Activated T-helper 1 cell treated with Interleukin-2 at 50 U/mL for 16 hours (primary cell): ENCODE data around the gene ZBTB1.
"Not testable (repeated sequence)": the region's sequence is repeated elsewhere in the genome, so short reads cannot be mapped to it uniquely, and the experiment has no call there.

Source experiments
- DNase-seq: peaks from one replicate; pipeline ENCODE4 v3.0.0-alpha.2; 2020; ENCODE audit warnings: low read depth

ZBTB1 gene

GRCh38 chr14:64569646-64570045 lies 65.1 kb downstream of the ZBTB1 start:
- not testable (repeated sequence) for DNase-seq

GRCh38 chr14:64572386-64573104 lies 68.0 kb downstream of the ZBTB1 start:
- no peak for DNase-seq

- no peak for DNase-seq
These were observed 68.5 kb downstream of the ZBTB1 start for GRCh38 chr14:64573109-64573508.
